Femur (tissue), 1 donor: Measurements from ENCODE around the gene CDC5L.

Source experiments
- DNase-seq: peaks from one replicate; pipeline ENCODE4 v3.0.0-alpha.2; 2017

Gene CDC5L

GRCh38 chr6:44375071-44375470, 12.4 kb upstream of the CDC5L start:
- no peak for DNase-seq

- no peak for DNase-seq
Observed at GRCh38 chr6:44377484-44377883, 10.0 kb upstream of the CDC5L start.

- DNase-seq, result no peak
Observed at GRCh38 chr6:44377971-44378370, 9.5 kb upstream of the CDC5L start.

DNA sequence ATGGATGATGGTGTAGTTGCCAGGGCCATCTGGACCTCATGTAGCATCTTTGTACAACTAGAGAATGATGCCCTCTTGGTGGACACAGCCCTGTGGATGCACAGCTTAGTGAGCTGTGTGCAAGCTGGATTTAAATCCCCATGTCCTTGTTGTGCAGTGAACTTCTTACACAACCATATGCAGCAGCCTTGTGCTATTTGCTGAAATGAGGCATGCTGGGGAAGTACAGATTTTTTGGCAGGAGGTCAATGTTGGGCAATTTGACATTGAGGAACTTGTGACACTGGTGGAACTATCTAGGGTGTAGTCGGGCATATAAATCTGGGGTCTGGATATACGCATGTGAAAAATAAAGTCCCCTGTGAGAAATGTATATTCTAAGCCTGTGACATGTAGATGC, 5.8 kb upstream of the CDC5L start:
- DNase-seq, result no peak

- DNase-seq, result peak; percentile 80
Observed at GRCh38 chr6:44386364-44386928, 1.1 kb upstream of the CDC5L start.

GRCh38 chr6:44386929-44387345, 569 bp upstream of the CDC5L start:
- peak; percentile 42 for DNase-seq

DNA sequence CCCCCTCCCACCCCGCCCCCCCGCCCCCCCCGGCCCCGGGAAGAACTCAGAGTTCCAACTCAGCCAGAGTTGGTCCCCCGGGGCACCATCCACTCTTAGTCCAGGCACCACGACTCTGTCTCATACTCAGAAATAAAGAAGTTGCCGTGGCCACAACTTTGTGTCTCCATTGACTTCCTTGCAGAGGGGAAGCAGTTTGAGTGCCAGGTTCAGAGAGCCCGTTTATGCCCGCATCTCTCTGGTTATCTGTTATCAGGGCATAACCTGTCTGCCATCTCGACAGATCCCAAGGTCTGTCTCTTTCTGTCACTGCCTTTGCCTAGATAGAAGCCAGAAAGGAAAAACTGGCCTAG, 605 bp downstream of the CDC5L start:
- no peak for DNase-seq

DNA sequence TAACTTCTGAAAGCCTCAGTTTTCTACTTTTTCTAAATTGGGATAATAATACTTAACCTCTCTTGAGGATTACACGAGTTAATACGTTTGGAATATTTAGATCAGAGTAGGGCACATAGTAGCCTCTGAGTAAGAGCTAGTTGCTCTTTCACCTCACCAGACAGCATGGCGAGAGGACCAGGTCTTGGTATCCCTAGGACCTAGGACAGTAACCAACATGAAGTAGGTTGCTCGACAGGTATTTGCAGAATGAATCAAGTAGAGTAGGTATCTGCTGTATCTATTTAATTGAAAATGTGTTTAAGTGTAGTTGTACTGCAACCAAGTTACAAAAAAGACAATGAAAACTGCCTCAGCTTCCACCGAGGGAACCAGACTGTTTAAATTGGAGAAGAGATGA, 1.4 kb downstream of the CDC5L start:
- no peak for DNase-seq

DNA sequence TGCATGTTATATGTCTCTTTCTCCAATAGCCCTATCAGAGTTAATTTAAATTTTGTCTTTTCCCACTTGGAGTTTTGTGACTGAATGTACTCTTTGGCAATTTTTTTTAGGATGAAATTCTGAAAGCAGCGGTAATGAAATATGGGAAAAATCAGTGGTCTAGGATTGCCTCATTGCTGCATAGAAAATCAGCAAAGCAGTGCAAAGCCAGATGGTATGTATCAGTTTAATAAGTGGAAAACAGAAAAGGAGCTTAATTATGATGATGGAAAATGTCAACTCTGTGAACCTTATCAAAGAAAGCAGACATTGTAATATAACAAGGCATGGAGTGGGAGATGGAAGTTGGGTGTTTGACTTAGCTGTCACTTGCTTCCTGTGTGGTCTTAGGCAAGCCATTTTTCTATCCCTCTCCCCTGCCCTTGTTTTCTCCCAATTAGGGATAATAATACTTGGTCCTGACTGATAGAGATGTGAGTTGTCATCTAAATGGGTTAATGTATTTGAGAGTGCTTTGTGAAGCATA, 2.7 kb downstream of the CDC5L start:
- no peak for DNase-seq

- DNase-seq, result no peak
Observed at GRCh38 chr6:44395501-44395900, 8.0 kb downstream of the CDC5L start.

- DNase-seq, result no peak
Observed at GRCh38 chr6:44396968-44397367, 9.5 kb downstream of the CDC5L start.

DNA sequence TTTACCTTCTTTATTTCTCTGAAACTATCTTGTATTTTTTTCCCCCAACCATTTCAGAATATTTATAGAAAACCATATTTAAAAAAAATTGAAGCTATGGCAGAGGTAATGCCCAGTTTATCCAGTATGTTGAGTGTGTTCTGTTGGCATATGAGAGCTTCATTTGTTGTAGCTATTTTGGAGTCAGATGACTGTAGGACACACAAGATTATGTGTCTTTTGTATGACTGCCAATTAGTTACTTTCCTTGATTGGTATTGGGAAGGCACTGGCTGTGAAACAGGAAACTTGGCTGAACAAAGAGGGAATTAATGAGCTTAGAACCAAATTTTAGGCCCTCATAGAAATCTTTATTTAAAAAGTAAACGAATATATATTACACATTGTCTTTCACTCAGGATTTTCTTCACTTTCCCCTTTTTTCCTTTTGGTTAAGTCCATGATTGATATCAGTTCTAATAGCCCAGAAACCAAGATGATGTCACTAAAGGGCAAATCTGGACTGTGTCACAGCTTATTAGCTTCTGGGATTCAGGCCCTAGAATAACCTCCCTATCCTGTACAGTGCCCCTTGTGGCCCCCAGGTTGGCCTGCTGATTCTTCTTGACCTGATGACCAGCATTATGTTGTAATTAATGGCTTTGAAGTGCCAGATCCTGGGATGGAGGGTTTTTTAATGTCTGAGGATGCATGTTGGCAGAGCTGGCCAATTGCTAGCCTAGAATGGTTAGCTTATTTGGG, 10.1 kb downstream of the CDC5L start:
- no peak for DNase-seq

GRCh38 chr6:44399991-44400390, 12.5 kb downstream of the CDC5L start:
- DNase-seq, result no peak

DNA sequence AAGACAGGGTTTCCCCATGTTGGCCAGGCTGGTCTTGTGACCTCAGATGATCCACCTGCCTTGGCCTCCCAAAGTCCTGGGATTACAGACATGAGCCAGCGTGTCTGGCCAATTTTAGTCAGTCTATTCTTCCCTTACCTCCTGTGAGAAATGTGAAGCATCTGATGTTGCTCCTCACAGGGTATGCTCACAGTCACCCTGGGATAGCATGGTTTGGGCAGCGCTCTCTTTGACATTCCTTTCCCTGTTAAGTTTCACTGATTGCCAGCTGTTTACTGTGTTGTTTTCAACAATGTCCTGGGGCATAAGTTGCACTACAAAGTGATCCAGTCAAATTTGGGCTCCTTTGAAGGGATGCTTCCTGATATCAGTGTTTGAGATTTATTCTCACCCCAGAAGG, 13.1 kb downstream of the CDC5L start:
- DNase-seq, result no peak

DNA sequence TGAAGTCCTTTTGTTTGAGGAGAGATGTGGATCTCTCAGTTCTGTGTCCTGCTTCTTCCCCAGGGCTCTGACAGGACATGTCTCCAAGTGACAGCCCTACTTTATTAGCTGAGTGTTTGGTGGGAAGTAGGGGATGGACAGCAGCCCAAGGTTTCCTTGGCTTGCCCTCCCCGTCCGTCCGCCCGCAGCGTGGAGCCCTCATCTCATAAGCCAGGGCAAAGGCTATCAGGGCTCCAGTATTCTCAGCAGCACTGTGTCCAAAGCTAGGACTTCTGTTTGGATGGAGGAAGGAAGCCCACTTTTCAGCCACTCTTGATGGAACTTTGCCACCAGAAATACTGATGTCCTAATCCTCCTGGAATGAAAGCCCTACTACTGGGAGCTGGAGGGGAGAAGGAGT, 13.6 kb downstream of the CDC5L start:
- DNase-seq, result no peak

- no peak for DNase-seq
Observed at GRCh38 chr6:44404022-44404714, 16.7 kb downstream of the CDC5L start.

DNA sequence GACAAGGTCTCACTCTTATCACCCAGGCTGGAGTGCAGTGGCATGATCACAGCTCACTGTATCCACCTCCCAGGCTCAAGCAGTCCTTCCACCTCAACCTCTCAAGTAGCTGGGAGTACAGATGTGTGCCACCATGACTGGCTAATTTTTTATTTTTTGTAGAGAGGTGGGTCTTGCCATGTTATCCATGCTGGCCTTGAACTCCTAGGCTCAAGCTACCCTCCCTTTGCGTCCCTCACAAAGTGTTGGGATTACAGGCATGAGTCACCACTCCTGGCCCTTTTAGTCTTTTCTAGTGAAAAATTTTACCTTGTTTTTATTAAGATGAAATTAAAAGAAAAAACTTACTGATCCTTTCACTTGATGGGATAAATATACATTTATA, 17.2 kb downstream of the CDC5L start:
- DNase-seq, result no peak

- no peak for DNase-seq
Observed at GRCh38 chr6:44407951-44408670, 20.6 kb downstream of the CDC5L start.

DNA sequence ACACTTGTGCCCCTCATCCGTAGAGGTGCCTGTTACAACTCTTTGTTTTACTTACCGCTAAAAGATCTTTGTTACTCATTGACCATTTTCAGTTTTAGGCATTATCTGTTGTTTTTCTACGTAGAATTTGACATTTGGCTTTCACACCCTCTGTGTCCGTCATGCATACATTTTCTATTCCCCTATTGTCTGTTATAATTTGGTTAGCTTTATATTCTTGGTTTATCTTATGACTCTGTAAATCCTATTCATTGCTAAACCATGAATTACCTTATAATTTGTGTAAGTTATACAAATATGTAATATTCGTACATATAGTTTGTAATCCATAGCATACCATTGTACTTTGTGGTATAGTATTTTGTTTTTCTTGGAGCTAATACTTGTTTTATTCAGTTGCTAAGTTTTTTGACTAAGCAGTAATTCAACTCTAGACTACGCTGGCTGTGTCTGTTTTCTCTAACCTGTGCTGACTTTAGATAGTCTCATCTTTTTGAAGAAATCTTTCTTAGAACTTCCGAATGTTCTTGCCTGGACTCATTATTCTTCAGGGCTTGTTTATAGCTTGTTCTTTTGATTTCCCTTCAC, 21.8 kb downstream of the CDC5L start:
- DNase-seq, result no peak

DNA sequence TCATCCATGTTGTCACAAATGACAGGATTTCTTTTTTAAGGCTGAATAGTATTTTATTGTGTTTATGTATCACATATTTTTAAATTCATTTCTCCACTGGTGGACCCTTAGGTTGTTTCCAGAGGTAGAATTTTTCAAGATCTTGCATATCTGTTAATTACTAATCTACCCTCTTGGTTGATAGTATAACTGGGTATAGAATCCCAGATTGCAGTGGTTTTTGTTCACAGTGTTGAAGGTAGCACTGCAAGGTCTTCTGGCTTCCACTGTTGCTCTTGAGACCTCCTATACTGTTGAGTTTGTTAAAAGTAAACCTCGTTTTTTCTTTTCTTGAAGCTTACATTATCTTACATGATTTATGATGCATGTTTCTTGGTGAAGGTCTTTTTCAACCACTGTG, 22.9 kb downstream of the CDC5L start:
- no peak for DNase-seq

GRCh38 chr6:44411141-44411540, 23.6 kb downstream of the CDC5L start:
- no peak for DNase-seq

GRCh38 chr6:44415449-44415848, 27.9 kb downstream of the CDC5L start:
- no peak for DNase-seq

DNA sequence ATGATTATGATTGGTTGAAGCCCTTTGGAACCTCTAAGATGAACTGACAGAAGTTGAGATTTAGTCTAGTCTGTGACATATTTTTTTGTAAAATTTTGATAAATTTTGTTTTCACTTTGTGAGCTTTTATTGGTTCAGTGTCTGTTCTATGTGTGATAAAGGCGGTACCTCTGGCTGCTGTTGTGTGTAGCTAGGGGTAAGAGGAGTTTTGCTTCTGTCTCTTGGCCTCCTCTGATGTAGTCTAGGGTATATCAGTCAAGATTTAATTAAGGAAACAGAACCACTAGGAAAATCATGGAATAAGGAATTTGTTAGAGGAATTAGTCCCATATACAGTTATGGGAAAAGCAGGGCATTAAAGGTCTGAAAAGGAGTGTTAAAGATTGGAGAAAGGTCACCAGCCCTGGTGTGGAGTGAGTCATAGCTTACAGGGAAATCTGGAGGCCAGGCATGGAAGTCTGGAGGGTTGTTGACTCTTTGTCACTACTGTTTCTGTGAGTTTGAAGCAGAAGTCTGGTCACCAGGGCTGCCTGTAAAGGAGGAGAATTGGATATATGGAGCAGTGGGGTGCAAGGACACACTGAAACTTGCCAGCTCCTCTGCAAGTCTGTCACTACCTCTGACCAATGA, 28.5 kb downstream of the CDC5L start:
- no peak for DNase-seq
